ENCODE data around the gene EIF4ENIF1. TPM values are rescaled to one million over a fixed set of nuclear protein-coding genes. Genes with fewer than 3 reads are reported as not detected.
"Not testable (repeated sequence)": the region's sequence is repeated elsewhere in the genome, so short reads cannot be mapped to it uniquely, and the experiment has no call there.

EIF4ENIF1 gene
- total RNA-seq, 6 experiments from 2014 or later = 23.7 to 27.3 (median 25.5) TPM

- Mint-ChIP-seq H3K27ac (peak within 1 kb of the TSS; percentile 92), H3K4me1 (ENCODE audit: low read depth) (peaks cover 20% of the 10 kb centered on the region), H3K27me3 (ENCODE audit: insufficient read depth) (no peaks in the 10 kb centered on the region), H3K4me3 (peak within 1 kb of the TSS; percentile 95), H3K9me3 (peaks cover 5% of the 10 kb centered on the region; the same call in 1 of the 2 replicates), H3K36me3 (ENCODE audit: low read depth) (peaks cover 7% of the 10 kb centered on the region)
- peak; percentile 84 for DNase-seq
- TF ChIP-seq CTCF (IDR thresholded peaks at IDR 0.05) = peak; percentile 71
Measured at GRCh38 chr22:31496007-31496734, 6.5 kb upstream of the EIF4ENIF1 start, which contains the start of gene SFI1. Gene SFI1, plus strand, starts transcription at chr22:31496536. Its CDS starts 11,749 bp downstream, at chr22:31508285.

- H3K27me3 Mint-ChIP-seq (ENCODE audit: insufficient read depth) = no peaks in the 10 kb centered on the region
- peak overlapping the region; percentile 92 for H3K27ac Mint-ChIP-seq
- H3K4me1 Mint-ChIP-seq (ENCODE audit: low read depth) = peaks cover 27% of the 10 kb centered on the region
- peaks cover 7% of the 10 kb centered on the region for H3K36me3 Mint-ChIP-seq (ENCODE audit: low read depth)
- H3K4me3 Mint-ChIP-seq = peak overlapping the region; percentile 95
- H3K9me3 Mint-ChIP-seq = peaks cover 5% of the 10 kb centered on the region; the same call in 1 of the 2 replicates
- no peak for TF ChIP-seq CTCF (IDR thresholded peaks at IDR 0.05)
- no peak for DNase-seq
Measured at GRCh38 chr22:31495343-31495742, 5.7 kb upstream of the EIF4ENIF1 start.

GRCh38 chr22:31493355-31493754 lies 3.7 kb upstream of the EIF4ENIF1 start:
- DNase-seq; H3K4me3 Mint-ChIP-seq; H3K27ac Mint-ChIP-seq; H3K36me3 Mint-ChIP-seq (ENCODE audit: low read depth); H3K9me3 Mint-ChIP-seq; H3K27me3 Mint-ChIP-seq (ENCODE audit: insufficient read depth): not testable (repeated sequence)
- peaks cover 32% of the 10 kb centered on the region for H3K4me1 Mint-ChIP-seq (ENCODE audit: low read depth)

GRCh38 chr22:31492151-31492550 lies 2.5 kb upstream of the EIF4ENIF1 start:
- H3K9me3 Mint-ChIP-seq = no peaks in the 10 kb centered on the region
- DNase-seq = no peak
- peaks cover under 1% of the 10 kb centered on the region; the same call in 1 of the 2 replicates for H3K36me3 Mint-ChIP-seq (ENCODE audit: low read depth)
- no peak overlapping the region for H3K4me3 Mint-ChIP-seq
- TF ChIP-seq CTCF (IDR thresholded peaks at IDR 0.05) = no peak
- H3K4me1 Mint-ChIP-seq (ENCODE audit: low read depth) = peaks cover 34% of the 10 kb centered on the region
- H3K27me3 Mint-ChIP-seq (ENCODE audit: insufficient read depth) = peaks cover 1% of the 10 kb centered on the region; the same call in 1 of the 2 replicates
- H3K27ac Mint-ChIP-seq = peak overlapping the region; percentile 54; the same call in 1 of the 2 replicates

GRCh38 chr22:31491218-31491962 lies 1.7 kb upstream of the EIF4ENIF1 start:
- Mint-ChIP-seq H3K27ac (peak overlapping the region; percentile 98), H3K27me3 (ENCODE audit: insufficient read depth) (peaks cover 1% of the 10 kb centered on the region; the same call in 1 of the 2 replicates), H3K36me3 (ENCODE audit: low read depth) (no peaks in the 10 kb centered on the region), H3K4me3 (peak overlapping the region; percentile 97), H3K9me3 (no peaks in the 10 kb centered on the region), H3K4me1 (ENCODE audit: low read depth) (peaks cover 31% of the 10 kb centered on the region)
- no peak for DNase-seq
- no peak for TF ChIP-seq CTCF (IDR thresholded peaks at IDR 0.05)
